DMS153 (cell line): ENCODE data around the gene F12.

ENCODE experiments used
- DNase-seq: peaks from one replicate; lab custom pipeline; 2025; lab: John Stamatoyannopoulos, UW

F12 gene

GRCh38 chr5:177446200-177447065 lies 37.1 kb upstream of the F12 start, which contains the start of gene PRR7:
Gene PRR7 (plus strand): TSS chr5:177446814. CDS start chr5:177455068, 8,254 bp downstream.
- peak; percentile 5 for DNase-seq

GRCh38 chr5:177445917-177446199 lies 36.5 kb upstream of the F12 start:
- DNase-seq: no peak

GRCh38 chr5:177445052-177445916 lies 35.9 kb upstream of the F12 start:
- no peak for DNase-seq

DNA sequence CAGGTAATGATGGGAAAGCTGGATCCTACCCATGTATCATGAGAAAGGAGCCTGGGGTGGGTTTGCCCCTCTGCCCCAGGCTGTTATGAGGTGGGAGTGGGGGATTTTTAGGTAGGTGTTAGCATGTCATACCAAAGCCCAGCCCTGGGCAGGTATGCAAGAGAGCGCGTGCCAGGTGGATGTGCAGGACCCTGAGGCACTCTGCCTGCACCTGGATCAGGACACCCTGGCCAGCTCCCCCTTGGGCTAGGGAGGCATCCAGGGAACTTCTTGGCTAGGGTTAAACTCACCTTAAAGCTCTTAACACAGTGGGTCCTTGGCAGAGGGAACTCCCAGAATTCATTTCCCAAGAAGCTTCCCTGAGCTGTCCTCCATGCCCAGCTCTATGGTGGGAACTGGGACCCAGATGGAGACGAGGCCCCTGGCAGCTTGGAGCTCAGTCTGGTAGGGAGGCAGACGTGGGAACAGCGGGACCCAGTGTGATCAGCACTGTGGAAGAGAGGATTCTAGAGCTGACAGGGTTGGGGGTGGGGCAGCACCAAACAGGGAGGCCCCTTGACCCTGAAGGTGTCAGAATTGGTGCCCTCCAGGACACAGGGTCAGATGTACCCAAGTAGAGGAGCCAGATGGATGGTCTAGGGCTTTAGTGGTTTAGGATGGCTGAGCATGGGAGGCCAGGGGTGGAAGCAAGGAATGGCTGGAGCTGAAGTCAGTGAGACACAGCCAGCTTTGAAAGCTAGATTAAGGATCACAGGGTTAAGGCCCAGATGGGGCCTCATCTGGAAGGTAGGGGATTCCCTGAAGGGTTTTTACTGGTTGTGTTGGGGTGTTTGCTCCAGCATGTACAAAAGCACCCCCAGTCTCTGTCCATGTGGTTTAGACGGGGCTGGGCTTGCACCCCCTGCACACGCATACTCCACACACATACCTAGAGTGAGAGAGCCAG lies 35.0 kb upstream of the F12 start:
- DNase-seq: no peak

DNA sequence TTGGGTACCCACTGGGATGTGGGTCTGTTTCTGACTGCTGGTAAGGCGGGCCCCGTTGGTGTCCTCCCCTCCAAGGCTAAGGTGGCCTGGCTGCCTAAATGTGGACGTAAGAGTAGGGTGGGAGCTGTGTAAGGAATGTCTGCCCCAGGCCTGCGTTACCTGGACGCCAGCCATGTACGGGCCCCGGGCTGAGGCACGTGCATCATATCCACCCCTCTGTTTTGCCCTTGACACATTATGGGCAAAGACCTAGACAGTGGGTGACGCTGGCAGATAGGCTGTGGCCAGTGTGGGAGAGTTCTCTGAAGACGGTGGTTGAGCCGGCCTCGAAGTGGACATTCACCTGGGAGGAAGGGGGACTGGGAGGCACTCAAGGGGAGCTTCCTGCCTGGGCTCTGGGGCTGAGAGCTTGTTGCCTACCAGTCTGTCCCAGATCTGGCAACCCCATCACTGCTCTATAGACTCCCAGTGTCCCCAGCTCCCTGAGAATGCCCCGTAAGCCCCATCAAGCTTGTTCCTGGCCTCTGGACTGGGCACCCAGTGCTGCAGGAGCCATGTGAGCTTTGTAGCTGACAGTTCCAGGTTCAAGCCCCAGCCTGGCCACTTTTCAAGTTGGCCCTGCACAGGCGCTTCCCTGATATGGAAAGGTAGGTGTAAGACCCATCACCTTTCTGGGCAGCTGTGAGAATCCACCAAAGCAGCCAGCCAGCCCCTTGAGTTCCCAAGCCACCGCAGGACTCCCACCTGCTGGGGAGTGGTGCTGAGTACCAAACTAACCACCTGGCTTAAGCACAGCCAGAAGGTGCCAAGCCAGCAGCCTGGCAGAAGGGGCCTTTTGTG lies 34.0 kb upstream of the F12 start:
- DNase-seq: no peak

- no peak for DNase-seq
These were observed 32.9 kb upstream of the F12 start for GRCh38 chr5:177442066-177442826.

GRCh38 chr5:177440990-177441780 lies 31.8 kb upstream of the F12 start:
- no peak for DNase-seq

- no peak for DNase-seq
These were observed 31.0 kb upstream of the F12 start for GRCh38 chr5:177440211-177440989.

- no peak for DNase-seq
These were observed 30.2 kb upstream of the F12 start for GRCh38 chr5:177439518-177440053.

DNA sequence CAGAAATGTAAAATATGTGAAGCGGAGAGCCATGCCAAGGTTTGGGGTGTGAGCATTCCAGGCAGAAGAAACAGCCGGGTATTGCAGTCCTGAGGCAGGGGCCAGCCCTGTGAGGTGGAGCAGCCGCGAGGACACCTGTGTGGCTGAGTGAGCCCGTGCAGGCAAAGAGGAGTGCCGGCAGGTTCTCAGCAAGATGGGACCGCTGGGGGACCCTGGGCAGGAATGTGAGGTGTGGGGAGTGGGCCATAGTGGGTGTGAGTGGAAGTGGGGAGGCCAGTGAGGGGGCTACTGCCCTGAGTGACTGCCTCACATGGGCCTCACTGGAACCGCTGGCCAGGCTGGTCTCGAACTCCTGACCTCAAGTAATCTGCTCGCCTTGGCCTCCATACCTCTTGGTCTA lies 29.1 kb upstream of the F12 start:
- DNase-seq: no peak

DNA sequence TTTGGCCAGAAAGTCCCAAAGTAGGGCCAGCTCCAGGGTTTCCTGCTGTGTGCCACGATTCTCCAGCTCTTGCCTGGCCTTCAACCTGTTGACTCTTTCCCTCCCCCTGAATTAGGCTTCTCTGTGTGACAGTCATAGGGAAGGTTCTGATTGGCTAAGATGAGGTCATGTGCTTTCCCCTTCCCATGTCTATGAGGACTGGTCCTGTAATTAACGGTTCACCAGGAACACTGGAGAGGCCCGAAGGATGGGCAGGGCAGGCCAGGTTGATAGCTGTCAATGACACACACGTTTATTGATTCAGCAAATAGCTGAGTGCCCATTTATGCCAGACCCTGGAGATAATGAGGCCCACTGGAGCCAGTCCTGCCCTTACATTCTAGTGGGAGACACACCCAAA lies 28.3 kb upstream of the F12 start:
- DNase-seq: no peak

DNA sequence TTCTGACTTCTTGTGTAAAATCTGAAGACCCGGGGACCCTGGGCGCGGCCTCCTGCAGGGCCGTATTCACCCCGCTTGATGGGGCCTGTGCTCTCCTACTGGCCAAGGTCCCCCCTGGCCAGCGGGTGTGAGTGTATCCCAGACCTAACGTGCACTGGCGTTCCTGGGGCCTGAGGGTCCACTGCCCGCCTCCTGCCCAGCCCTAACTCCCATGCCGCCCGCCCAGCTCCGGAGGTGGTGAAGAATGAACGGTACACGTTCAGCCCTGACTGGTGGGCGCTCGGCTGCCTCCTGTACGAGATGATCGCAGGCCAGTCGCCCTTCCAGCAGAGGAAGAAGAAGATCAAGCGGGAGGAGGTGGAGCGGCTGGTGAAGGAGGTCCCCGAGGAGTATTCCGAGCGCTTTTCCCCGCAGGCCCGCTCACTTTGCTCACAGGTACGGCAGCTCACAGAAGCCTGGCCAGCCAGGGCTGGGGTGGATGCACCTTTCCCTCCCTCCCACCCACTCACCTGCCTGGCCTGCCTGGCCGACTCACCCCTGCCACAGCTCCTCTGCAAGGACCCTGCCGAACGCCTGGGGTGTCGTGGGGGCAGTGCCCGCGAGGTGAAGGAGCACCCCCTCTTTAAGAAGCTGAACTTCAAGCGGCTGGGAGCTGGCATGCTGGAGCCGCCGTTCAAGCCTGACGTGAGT lies 26.6 kb upstream of the F12 start:
- DNase-seq: no peak

- no peak for DNase-seq
These were observed 25.8 kb upstream of the F12 start for GRCh38 chr5:177434942-177435738.

DNA sequence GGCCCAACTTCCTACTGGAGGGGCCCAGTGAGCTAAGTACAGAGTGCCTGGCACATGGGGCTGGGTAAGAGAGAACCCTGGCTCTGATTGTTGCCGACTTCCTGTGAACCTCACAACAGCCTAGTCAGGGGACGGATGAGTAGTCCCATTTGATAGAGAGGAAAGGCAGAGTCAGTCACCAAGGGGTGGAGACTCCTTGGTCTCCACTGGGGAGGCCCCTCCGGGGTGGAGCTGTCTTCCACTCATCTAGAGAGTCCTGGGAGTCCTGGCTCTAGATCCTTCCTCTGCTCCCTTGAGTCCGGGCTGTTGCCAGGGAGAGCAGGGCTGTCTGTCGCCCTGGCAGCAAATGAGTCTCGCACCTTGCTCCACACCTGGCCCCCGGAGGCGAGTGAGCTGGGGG lies 25.1 kb upstream of the F12 start:
- no peak for DNase-seq

- no peak for DNase-seq
These were observed 24.4 kb upstream of the F12 start for GRCh38 chr5:177433658-177434217.

- no peak for DNase-seq
These were observed 23.7 kb upstream of the F12 start for GRCh38 chr5:177432839-177433657.
